GM12878 (cell line): ENCODE data around the gene CEACAM1. TPM values are rescaled to one million over a fixed set of nuclear protein-coding genes. Genes with fewer than 3 reads are reported as not detected.

Experiments
- CHD1 ChIP-seq: IDR thresholded peaks from 2 replicates; pipeline ENCODE4 v1.6.1; 2012; ENCODE audit warnings: low read depth, low read length, improper control_type of control experiment
- FOS ChIP-seq: IDR thresholded peaks from 3 replicates; pipeline ENCODE4 v1.6.1; 2011; ENCODE audit warnings: borderline replicate concordance; ENCODE audit not compliant: insufficient read length; ENCODE audit errors: extremely low read depth
- NR2C1 ChIP-seq: fragments of 450-650 bp; IDR thresholded peaks from 2 replicates; pipeline ENCODE4 v1.6.1; 2017; ENCODE audit warnings: antibody characterized with exemption, mild to moderate bottlenecking, moderate library complexity
- POLR2AphosphoS2 ChIP-seq: IDR thresholded peaks from 2 replicates; pipeline ENCODE4 v1.6.1; 2011; ENCODE audit warnings: low read depth, mild to moderate bottlenecking, low read length, improper control_type of control experiment, moderate library complexity
- WRNIP1 ChIP-seq: IDR thresholded peaks from 2 replicates; pipeline ENCODE4 v1.6.1; 2011; ENCODE audit warnings: low read depth, low read length, improper control_type of control experiment, borderline replicate concordance
- polyA plus RNA-seq, 11 experiments: library from polyadenylated mRNA; depleted of rRNA in 4 of 11; unstranded in 6 of 11; stranded (reverse) in 5 of 11; fragments of >200 nt; fragmentation: Nextera tagmentation in 4 of 11; fragmentation: Illumina TruSeq in 1 of 11; extraction: Ambion mirVana in 4 of 11; extraction: Trizol in 1 of 11; gene quantifications; 1 replicate in 1 of 11; 2 replicates in 10 of 11; pipeline versions ENCODE4 v1.2.1 to v1.2.3, GENCODE V29; 2011 to 2016; ENCODE audit warnings: inconsistent platforms in 2 of 11, missing spikeins in 2 of 11, low read depth in 1 of 11
- total RNA-seq, 4 experiments: library from RNA; depleted of rRNA in 3 of 4; stranded (reverse); fragments of >200 nt in 3 of 4; fragmentation: Illumina TruSeq in 1 of 4; extraction: Trizol in 1 of 4; gene quantifications; 2 replicates each; pipeline versions ENCODE4 v1.2.1 to v1.2.3, GENCODE V29; 2013 to 2021
- TF ChIP-seq, protein P1 (sequence below): fragments of 450-650 bp; formaldehyde crosslinking; IDR thresholded peaks from 2 replicates; pipeline ENCODE4 v1.4.0; 2022; ENCODE audit warnings: mild to moderate bottlenecking, moderate library complexity
- TF ChIP-seq, protein P2 (sequence below): fragments of 450-650 bp; formaldehyde crosslinking; IDR thresholded peaks from 2 replicates; pipeline ENCODE4 v1.5.0; 2022; ENCODE audit warnings: mild to moderate bottlenecking, missing genetic modification characterization
- TF ChIP-seq, protein P3 (sequence below): IDR thresholded peaks from 2 replicates; pipeline ENCODE4 v1.6.1; 2011; ENCODE audit warnings: low read depth, mild to moderate bottlenecking, low read length, moderate library complexity, borderline replicate concordance; ENCODE audit errors: extremely low read depth
- TF ChIP-seq, protein P4 (sequence below): fragments of 450-650 bp; IDR thresholded peaks from 2 replicates; pipeline ENCODE4 v1.6.1; 2017; ENCODE audit warnings: antibody characterized with exemption, mild to moderate bottlenecking, moderate library complexity
- TF ChIP-seq, protein P5 (sequence below): fragments of 450-650 bp; IDR thresholded peaks from 2 replicates; pipeline ENCODE4 v1.6.1; 2016; ENCODE audit warnings: mild to moderate bottlenecking
- TF ChIP-seq, protein P6 (sequence below): fragments of 450-650 bp; IDR thresholded peaks from 2 replicates; pipeline ENCODE4 v1.6.1; 2017; ENCODE audit warnings: low read depth, mild to moderate bottlenecking, moderate library complexity
- TF ChIP-seq, protein P7 (sequence below): IDR thresholded peaks from 2 replicates; pipeline ENCODE4 v1.6.1; 2012; ENCODE audit warnings: low read depth, low read length, improper control_type of control experiment
- TF ChIP-seq, protein P8 (sequence below): fragments of 450-650 bp; IDR thresholded peaks from 2 replicates; pipeline ENCODE4 v1.6.1; 2017; ENCODE audit warnings: borderline replicate concordance

The CEACAM1 gene
- total and polyA plus RNA-seq, 10 of the 15 experiments (the other 5 are each of a cell fraction or from before 2014, with no cell fraction given), result 3.9 to 24.0 (median 6.5) TPM

DNA sequence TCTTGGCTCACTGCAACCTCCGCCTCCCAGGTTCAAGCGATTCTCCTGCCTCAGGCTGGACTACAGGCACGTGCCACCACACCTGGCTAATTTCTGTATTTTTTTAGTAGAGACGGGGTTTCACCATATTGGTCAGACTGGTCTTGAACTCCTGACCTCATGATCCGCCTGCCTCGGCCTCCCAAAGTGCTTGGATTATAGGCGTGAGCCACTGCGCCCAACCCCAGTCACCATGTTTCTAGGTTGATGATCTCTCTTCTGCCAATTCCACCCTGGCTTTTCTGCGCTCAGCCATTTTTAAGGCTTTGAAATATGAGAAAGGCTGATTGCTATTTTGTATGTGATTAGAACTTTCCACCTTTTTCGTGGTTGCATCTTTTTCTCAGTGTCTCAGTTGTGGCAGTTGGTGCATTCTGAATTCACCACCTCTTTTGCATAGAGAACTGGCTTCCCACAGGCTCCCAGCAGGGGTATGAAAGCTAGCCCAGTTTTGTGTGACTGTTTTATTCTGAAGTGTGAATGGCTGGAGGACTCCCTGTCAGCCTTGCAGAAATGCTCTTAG, 15.5 kb downstream of the CEACAM1 start (continued):
- TF ChIP-seq, protein P1, sequence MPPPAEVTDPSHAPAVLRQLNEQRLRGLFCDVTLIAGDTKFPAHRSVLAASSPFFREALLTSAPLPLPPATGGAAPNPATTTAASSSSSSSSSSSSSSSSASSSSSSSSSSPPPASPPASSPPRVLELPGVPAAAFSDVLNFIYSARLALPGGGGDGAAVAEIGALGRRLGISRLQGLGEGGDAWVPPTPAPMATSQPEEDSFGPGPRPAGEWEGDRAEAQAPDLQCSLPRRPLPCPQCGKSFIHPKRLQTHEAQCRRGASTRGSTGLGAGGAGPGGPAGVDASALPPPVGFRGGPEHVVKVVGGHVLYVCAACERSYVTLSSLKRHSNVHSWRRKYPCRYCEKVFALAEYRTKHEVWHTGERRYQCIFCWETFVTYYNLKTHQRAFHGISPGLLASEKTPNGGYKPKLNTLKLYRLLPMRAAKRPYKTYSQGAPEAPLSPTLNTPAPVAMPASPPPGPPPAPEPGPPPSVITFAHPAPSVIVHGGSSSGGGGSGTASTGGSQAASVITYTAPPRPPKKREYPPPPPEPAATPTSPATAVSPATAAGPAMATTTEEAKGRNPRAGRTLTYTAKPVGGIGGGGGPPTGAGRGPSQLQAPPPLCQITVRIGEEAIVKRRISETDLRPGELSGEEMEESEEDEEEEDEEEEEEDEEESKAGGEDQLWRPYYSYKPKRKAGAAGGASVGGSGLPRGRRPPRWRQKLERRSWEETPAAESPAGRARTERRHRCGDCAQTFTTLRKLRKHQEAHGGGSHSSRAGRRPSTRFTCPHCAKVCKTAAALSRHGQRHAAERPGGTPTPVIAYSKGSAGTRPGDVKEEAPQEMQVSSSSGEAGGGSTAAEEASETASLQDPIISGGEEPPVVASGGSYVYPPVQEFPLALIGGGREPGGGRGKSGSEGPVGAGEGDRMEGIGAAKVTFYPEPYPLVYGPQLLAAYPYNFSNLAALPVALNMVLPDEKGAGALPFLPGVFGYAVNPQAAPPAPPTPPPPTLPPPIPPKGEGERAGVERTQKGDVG (CRISPR knock-in tag), result no peak
- TF ChIP-seq, protein P2, sequence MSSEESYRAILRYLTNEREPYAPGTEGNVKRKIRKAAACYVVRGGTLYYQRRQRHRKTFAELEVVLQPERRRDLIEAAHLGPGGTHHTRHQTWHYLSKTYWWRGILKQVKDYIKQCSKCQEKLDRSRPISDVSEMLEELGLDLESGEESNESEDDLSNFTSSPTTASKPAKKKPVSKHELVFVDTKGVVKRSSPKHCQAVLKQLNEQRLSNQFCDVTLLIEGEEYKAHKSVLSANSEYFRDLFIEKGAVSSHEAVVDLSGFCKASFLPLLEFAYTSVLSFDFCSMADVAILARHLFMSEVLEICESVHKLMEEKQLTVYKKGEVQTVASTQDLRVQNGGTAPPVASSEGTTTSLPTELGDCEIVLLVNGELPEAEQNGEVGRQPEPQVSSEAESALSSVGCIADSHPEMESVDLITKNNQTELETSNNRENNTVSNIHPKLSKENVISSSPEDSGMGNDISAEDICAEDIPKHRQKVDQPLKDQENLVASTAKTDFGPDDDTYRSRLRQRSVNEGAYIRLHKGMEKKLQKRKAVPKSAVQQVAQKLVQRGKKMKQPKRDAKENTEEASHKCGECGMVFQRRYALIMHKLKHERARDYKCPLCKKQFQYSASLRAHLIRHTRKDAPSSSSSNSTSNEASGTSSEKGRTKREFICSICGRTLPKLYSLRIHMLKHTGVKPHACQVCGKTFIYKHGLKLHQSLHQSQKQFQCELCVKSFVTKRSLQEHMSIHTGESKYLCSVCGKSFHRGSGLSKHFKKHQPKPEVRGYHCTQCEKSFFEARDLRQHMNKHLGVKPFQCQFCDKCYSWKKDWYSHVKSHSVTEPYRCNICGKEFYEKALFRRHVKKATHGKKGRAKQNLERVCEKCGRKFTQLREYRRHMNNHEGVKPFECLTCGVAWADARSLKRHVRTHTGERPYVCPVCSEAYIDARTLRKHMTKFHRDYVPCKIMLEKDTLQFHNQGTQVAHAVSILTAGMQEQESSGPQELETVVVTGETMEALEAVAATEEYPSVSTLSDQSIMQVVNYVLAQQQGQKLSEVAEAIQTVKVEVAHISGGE (CRISPR knock-in tag), result no peak
- TF ChIP-seq POLR2AphosphoS2 (no peak), NR2C1 (no peak), WRNIP1 (no peak), CHD1 (no peak), FOS (no peak)
- TF ChIP-seq, protein P3, sequence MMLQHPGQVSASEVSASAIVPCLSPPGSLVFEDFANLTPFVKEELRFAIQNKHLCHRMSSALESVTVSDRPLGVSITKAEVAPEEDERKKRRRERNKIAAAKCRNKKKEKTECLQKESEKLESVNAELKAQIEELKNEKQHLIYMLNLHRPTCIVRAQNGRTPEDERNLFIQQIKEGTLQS, result no peak
- TF ChIP-seq, protein P4, sequence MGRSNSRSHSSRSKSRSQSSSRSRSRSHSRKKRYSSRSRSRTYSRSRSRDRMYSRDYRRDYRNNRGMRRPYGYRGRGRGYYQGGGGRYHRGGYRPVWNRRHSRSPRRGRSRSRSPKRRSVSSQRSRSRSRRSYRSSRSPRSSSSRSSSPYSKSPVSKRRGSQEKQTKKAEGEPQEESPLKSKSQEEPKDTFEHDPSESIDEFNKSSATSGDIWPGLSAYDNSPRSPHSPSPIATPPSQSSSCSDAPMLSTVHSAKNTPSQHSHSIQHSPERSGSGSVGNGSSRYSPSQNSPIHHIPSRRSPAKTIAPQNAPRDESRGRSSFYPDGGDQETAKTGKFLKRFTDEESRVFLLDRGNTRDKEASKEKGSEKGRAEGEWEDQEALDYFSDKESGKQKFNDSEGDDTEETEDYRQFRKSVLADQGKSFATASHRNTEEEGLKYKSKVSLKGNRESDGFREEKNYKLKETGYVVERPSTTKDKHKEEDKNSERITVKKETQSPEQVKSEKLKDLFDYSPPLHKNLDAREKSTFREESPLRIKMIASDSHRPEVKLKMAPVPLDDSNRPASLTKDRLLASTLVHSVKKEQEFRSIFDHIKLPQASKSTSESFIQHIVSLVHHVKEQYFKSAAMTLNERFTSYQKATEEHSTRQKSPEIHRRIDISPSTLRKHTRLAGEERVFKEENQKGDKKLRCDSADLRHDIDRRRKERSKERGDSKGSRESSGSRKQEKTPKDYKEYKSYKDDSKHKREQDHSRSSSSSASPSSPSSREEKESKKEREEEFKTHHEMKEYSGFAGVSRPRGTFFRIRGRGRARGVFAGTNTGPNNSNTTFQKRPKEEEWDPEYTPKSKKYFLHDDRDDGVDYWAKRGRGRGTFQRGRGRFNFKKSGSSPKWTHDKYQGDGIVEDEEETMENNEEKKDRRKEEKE, result no peak
- TF ChIP-seq, protein P5, sequence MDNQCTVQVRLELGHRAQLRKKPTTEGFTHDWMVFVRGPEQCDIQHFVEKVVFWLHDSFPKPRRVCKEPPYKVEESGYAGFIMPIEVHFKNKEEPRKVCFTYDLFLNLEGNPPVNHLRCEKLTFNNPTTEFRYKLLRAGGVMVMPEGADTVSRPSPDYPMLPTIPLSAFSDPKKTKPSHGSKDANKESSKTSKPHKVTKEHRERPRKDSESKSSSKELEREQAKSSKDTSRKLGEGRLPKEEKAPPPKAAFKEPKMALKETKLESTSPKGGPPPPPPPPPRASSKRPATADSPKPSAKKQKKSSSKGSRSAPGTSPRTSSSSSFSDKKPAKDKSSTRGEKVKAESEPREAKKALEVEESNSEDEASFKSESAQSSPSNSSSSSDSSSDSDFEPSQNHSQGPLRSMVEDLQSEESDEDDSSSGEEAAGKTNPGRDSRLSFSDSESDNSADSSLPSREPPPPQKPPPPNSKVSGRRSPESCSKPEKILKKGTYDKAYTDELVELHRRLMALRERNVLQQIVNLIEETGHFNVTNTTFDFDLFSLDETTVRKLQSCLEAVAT, result peak; percentile 92
- TF ChIP-seq, protein P6, sequence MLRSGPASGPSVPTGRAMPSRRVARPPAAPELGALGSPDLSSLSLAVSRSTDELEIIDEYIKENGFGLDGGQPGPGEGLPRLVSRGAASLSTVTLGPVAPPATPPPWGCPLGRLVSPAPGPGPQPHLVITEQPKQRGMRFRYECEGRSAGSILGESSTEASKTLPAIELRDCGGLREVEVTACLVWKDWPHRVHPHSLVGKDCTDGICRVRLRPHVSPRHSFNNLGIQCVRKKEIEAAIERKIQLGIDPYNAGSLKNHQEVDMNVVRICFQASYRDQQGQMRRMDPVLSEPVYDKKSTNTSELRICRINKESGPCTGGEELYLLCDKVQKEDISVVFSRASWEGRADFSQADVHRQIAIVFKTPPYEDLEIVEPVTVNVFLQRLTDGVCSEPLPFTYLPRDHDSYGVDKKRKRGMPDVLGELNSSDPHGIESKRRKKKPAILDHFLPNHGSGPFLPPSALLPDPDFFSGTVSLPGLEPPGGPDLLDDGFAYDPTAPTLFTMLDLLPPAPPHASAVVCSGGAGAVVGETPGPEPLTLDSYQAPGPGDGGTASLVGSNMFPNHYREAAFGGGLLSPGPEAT, result peak; percentile 77; the same call in 1 of the 2 replicates
- TF ChIP-seq, protein P7, sequence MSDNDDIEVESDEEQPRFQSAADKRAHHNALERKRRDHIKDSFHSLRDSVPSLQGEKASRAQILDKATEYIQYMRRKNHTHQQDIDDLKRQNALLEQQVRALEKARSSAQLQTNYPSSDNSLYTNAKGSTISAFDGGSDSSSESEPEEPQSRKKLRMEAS, result no peak
- TF ChIP-seq, protein P8, sequence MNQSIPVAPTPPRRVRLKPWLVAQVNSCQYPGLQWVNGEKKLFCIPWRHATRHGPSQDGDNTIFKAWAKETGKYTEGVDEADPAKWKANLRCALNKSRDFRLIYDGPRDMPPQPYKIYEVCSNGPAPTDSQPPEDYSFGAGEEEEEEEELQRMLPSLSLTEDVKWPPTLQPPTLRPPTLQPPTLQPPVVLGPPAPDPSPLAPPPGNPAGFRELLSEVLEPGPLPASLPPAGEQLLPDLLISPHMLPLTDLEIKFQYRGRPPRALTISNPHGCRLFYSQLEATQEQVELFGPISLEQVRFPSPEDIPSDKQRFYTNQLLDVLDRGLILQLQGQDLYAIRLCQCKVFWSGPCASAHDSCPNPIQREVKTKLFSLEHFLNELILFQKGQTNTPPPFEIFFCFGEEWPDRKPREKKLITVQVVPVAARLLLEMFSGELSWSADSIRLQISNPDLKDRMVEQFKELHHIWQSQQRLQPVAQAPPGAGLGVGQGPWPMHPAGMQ, result no peak
